ENCODE results near the gene NGLY1. TPM values are rescaled to one million over a fixed set of nuclear protein-coding genes. Genes with fewer than 3 reads are reported as not detected.

The NGLY1 gene
- total RNA-seq, 1 experiment from 2014 or later: 29.4 TPM

GRCh38 chr3:25683882-25684281 is 99.4 kb downstream of the NGLY1 start:
- H3K9me3 ChIP-seq (ENCODE audit: control insufficient read depth in 1 of 2, insufficient read depth in 1 of 2, low read depth in 1 of 2, low read length in 2 of 2): no peaks in the 10 kb centered on the region
- no peak for DNase-seq (ENCODE audit: low read depth, low spot score)
- H3K79me2 ChIP-seq (ENCODE audit: insufficient read depth, low read length): no peaks in the 10 kb centered on the region
- H3K9me2 ChIP-seq (ENCODE audit: insufficient read depth): no peaks in the 10 kb centered on the region
- H3K9ac ChIP-seq (ENCODE audit: low read length): no peak overlapping the region
- no peak overlapping the region for H3K27ac ChIP-seq (ENCODE audit: low read depth, low read length)
- H3K36me3 ChIP-seq (ENCODE audit: control insufficient read depth in 1 of 2, insufficient read depth in 2 of 2, low read length in 2 of 2): no peaks in the 10 kb centered on the region
- H4K20me1 ChIP-seq (ENCODE audit: insufficient read depth): no peaks in the 10 kb centered on the region; the same call in 1 of the 2 replicates
- ATAC-seq: no peak
- TF ChIP-seq SP1 (IDR thresholded peaks at IDR 0.05; ENCODE audit: low read depth): no peak
- no peak for TF ChIP-seq YY1 (IDR thresholded peaks at IDR 0.05; ENCODE audit: extremely low read depth, insufficient replicate concordance, low read depth, low read length)
- TF ChIP-seq SIN3A (IDR thresholded peaks at IDR 0.05; ENCODE audit: low read depth): no peak
- TF ChIP-seq CBX3 (IDR thresholded peaks at IDR 0.05; ENCODE audit: low read depth): no peak
- no peak for TF ChIP-seq EZH2 (IDR thresholded peaks at IDR 0.05)
- TF ChIP-seq MAX (IDR thresholded peaks at IDR 0.05): no peak
- TF ChIP-seq ZBTB33 (IDR thresholded peaks at IDR 0.05; ENCODE audit: extremely low read depth, insufficient replicate concordance, low read length): no peak
- TF ChIP-seq ZNF274 (IDR thresholded peaks at IDR 0.05; ENCODE audit: low read depth, low read length): no peak
- TF ChIP-seq ELF1 (IDR thresholded peaks at IDR 0.05; ENCODE audit: borderline replicate concordance, low read depth): no peak
- TF ChIP-seq TCF7L2 (IDR thresholded peaks at IDR 0.05; ENCODE audit: borderline replicate concordance, extremely low read depth, insufficient read depth, insufficient read length): no peak
- no peak for TF ChIP-seq EGR1 (IDR thresholded peaks at IDR 0.05; ENCODE audit: low read depth)
- CTCF ChIA-PET: no interaction called here
- BruUV-seq (replicated peaks): no TSS peak
- H2AFZ ChIP-seq (ENCODE audit: low read depth, low read length, poor library complexity, severe bottlenecking): no peak overlapping the region
- intact Hi-C loops (cut with micrococcal nuclease): no loop called here
- RAD21 ChIA-PET (ENCODE audit: low non-redundant PET in 1 of 2, low total read pairs in 2 of 2, uncharacterized antibody in 2 of 2, unreplicated experiment in 2 of 2): no interaction called here
- H3K4me2 ChIP-seq (ENCODE audit: low read length): no peak overlapping the region
- no peak overlapping the region for H3K4me3 ChIP-seq (replicated peaks in 1 of 2; ENCODE audit: low read depth in 1 of 2, low read length in 2 of 2)
- POLR2A ChIA-PET: no interaction called here
- no peaks in the 10 kb centered on the region for H3K4me1 ChIP-seq (ENCODE audit: control insufficient read depth in 1 of 2, insufficient read depth in 2 of 2, low read length in 2 of 2)
- H3K27me3 ChIP-seq (ENCODE audit: insufficient read depth, low read length): 0 out of 2 replicates have a peak, but pooled peaks cover 7% of the 10 kb centered on the region
